Activated T-cell treated with anti-CD3 and anti-CD28 coated beads for 1 hour (primary cell): ENCODE measurements around the gene NHSL1.

Source experiments
- DNase-seq: peaks from one replicate; pipeline ENCODE4 v3.0.0-alpha.2; 2020; ENCODE audit warnings: low read depth

The NHSL1 gene, protein sequence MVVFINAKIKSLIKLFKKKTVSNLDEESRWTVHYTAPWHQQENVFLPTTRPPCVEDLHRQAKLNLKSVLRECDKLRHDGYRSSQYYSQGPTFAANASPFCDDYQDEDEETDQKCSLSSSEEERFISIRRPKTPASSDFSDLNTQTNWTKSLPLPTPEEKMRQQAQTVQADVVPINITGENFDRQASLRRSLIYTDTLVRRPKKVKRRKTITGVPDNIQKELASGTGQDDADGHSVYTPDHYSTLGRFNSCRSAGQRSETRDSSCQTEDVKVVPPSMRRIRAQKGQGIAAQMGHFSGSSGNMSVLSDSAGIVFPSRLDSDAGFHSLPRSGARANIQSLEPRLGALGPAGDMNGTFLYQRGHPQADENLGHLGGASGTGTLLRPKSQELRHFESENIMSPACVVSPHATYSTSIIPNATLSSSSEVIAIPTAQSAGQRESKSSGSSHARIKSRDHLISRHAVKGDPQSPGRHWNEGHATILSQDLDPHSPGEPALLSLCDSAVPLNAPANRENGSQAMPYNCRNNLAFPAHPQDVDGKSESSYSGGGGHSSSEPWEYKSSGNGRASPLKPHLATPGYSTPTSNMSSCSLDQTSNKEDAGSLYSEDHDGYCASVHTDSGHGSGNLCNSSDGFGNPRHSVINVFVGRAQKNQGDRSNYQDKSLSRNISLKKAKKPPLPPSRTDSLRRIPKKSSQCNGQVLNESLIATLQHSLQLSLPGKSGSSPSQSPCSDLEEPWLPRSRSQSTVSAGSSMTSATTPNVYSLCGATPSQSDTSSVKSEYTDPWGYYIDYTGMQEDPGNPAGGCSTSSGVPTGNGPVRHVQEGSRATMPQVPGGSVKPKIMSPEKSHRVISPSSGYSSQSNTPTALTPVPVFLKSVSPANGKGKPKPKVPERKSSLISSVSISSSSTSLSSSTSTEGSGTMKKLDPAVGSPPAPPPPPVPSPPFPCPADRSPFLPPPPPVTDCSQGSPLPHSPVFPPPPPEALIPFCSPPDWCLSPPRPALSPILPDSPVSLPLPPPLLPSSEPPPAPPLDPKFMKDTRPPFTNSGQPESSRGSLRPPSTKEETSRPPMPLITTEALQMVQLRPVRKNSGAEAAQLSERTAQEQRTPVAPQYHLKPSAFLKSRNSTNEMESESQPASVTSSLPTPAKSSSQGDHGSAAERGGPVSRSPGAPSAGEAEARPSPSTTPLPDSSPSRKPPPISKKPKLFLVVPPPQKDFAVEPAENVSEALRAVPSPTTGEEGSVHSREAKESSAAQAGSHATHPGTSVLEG (N-terminal part only)

DNA sequence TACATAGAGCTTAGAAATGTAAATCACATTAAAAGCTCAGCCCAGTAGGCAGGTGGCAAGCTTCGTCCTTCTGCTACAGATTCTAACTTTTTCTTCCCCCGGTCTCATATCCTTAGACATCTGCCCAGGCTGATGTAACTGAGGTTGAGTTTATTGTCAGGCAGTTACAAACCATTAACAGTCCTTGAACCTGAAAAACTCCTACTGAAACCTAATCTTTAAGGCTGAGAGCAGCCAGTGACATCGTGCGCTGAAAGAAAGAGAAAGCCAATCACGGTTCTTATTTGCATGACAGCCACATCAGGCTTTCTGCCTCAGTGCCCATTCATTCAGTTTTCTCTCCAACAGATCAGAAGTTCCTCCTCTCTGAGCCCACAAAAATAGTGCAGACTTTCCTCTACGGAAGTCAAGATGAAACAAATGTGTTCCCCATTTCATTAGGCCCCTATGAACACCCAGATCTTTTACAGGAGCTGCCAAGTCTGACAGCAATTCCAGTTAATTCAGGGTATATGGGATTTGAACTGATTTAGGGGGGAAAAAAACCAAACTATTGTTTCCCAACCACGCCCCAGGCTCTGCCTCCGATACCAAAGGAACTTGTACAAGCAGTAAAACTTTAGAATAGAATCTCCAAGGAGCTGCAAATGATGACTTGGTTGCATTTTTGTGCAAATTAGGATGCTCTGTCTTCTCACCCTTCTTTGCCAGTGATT lies at the start of gene NHSL1:
NHSL1 (minus strand) TSS at position 192 of the 716 bp plus-strand sequence. CDS start 204 bp downstream, outside the sequence.
- no peak for DNase-seq

- DNase-seq, result no peak
These were observed 47.5 kb upstream of the NHSL1 start for GRCh38 chr6:138546733-138547185.

GRCh38 chr6:138545621-138545980 lies 46.3 kb upstream of the NHSL1 start:
- DNase-seq, result no peak

- DNase-seq, result no peak
These were observed 45.2 kb upstream of the NHSL1 start for GRCh38 chr6:138544501-138544900.

- no peak for DNase-seq
These were observed 44.4 kb upstream of the NHSL1 start for GRCh38 chr6:138543657-138544056.

- no peak for DNase-seq
These were observed 42.7 kb upstream of the NHSL1 start for GRCh38 chr6:138541823-138542481.

- DNase-seq, result no peak
These were observed 41.2 kb upstream of the NHSL1 start for GRCh38 chr6:138540468-138540867.

DNA sequence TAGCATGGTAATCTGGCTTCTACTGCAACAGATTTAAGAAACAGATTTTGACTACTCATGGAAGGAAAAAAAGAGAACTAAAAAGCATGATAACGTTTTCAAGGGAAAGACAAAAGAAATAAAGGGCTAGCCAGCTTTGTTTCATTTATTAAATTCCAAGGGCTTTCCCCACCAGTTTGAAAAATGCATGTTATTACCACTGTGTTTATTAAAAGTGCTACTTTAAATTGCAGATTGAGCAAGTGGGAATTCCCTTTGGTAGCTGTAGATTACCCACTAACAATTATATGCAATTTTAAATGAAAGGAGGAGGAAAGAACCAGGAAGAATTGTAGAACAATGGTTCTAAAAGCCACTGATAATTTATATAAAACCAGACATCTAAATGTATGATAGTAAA lies 40.6 kb upstream of the NHSL1 start:
- DNase-seq, result no peak

GRCh38 chr6:138538390-138539031 lies 39.2 kb upstream of the NHSL1 start:
- no peak for DNase-seq

DNA sequence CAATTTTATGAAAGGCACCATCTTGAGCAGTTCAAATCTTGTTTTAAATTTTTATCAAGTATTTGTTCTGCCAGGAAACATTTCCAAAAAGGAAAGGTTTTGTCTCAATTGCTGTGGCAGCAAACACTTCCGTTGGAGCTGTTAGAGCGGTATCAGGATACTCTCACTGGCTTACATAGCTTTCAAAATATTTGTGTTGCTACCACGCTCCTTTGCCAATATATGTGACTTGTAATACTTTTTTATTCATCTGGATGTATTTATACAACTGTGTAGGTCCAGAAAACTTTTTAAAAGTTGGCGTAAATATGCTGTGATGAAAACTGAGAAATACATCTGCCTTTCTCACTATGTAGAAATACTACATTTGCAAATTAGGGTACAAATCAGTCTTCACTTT lies 37.8 kb upstream of the NHSL1 start:
- DNase-seq, result no peak

GRCh38 chr6:138535728-138536455 lies 36.6 kb upstream of the NHSL1 start:
- no peak for DNase-seq

GRCh38 chr6:138533667-138534066 lies 34.4 kb upstream of the NHSL1 start:
- DNase-seq, result no peak

- DNase-seq, result no peak
These were observed 32.1 kb upstream of the NHSL1 start for GRCh38 chr6:138531387-138531786.

GRCh38 chr6:138529478-138529877 lies 30.2 kb upstream of the NHSL1 start:
- DNase-seq, result no peak

- DNase-seq, result no peak
These were observed 29.7 kb upstream of the NHSL1 start for GRCh38 chr6:138528956-138529355.

GRCh38 chr6:138528137-138528536 lies 28.8 kb upstream of the NHSL1 start:
- no peak for DNase-seq

DNA sequence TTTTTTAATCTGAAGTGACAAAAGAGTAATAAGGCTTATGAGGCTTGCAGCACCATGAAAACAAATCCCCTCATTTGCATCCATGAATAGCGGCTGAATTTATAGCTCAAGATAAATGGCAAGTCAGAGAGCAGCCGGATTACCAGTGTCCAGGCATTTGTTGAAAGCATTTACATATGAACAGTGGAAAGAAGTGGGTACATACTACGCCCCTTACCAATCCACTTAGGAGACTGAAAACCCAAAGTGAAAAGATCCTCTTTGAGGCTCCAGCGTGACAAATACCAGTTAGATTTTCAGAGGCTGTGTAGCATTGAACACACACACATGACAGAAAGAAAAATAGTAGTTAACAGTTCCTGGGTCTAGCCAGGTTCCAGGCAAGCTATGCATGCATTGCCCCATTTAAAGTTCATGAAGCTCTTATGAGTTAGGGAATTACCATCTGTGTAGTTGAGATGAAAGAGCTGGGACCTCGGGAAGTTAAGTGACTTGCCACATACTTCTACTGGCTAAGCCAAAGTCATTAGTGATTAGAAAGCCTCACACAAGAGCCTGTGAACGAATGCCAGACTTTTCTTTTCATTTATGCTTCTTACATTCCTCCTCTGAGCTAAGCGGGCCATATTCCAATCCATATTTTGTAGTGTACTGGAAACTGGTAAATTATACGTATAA lies 28.3 kb upstream of the NHSL1 start:
- no peak for DNase-seq

- DNase-seq, result no peak
These were observed 27.5 kb upstream of the NHSL1 start for GRCh38 chr6:138526822-138527235.

- DNase-seq, result no peak
These were observed 26.1 kb upstream of the NHSL1 start for GRCh38 chr6:138525355-138525754.
